ENCODE measurements around the gene KRTAP6-2. TPM values are rescaled to one million over a fixed set of nuclear protein-coding genes. Genes with fewer than 3 reads are reported as not detected.

Gene KRTAP6-2
- total RNA-seq, result not detected

- ATAC-seq (no peak), DNase-seq (ENCODE audit: low spot score) (no peak)
Observed at GRCh38 chr21:30598802-30599201, at the start of gene KRTAP6-2. Gene KRTAP6-2 (minus strand): TSS chr21:30598902. CDS start chr21:30598874, 28 bp downstream.

- DNase-seq (ENCODE audit: low spot score), result no peak
- no peak for ATAC-seq
Observed at GRCh38 chr21:30646904-30647414, 48.3 kb upstream of the KRTAP6-2 start.

- ATAC-seq (no peak), DNase-seq (ENCODE audit: low spot score) (no peak)
Observed at GRCh38 chr21:30642564-30642963, 43.9 kb upstream of the KRTAP6-2 start, which contains the start of gene KRTAP20-3. Gene KRTAP20-3 (plus strand): TSS chr21:30642864.

- DNase-seq (ENCODE audit: low spot score), result no peak
- no peak for ATAC-seq
Observed at GRCh38 chr21:30638686-30639085, 40.0 kb upstream of the KRTAP6-2 start.

- ATAC-seq (no peak), DNase-seq (ENCODE audit: low spot score) (no peak)
Observed at GRCh38 chr21:30634906-30635305, 36.2 kb upstream of the KRTAP6-2 start, which contains the start of gene KRTAP20-2. Gene KRTAP20-2 (plus strand): TSS chr21:30635206. CDS start chr21:30635264, 58 bp downstream.

GRCh38 chr21:30629200-30629599 is 30.5 kb upstream of the KRTAP6-2 start:
- DNase-seq (ENCODE audit: low spot score) (no peak), ATAC-seq (no peak)

- DNase-seq (ENCODE audit: low spot score) (no peak), ATAC-seq (no peak)
Observed at GRCh38 chr21:30628109-30628508, 29.4 kb upstream of the KRTAP6-2 start.

GRCh38 chr21:30625449-30626165 is 26.9 kb upstream of the KRTAP6-2 start:
- ATAC-seq, result no peak
- DNase-seq (ENCODE audit: low spot score), result no peak

- DNase-seq (ENCODE audit: low spot score) (no peak), ATAC-seq (no peak)
Observed at GRCh38 chr21:30623362-30623761, 24.7 kb upstream of the KRTAP6-2 start.

GRCh38 chr21:30620522-30620921 is 21.8 kb upstream of the KRTAP6-2 start, which contains the start of gene KRTAP20-4:
Gene KRTAP20-4 (plus strand): TSS chr21:30620627.
- DNase-seq (ENCODE audit: low spot score) (no peak), ATAC-seq (no peak)

GRCh38 chr21:30620080-30620479 is 21.4 kb upstream of the KRTAP6-2 start:
- no peak for ATAC-seq
- no peak for DNase-seq (ENCODE audit: low spot score)

GRCh38 chr21:30616125-30616524 is 17.4 kb upstream of the KRTAP6-2 start, which contains the start of gene KRTAP20-1:
Gene KRTAP20-1 (plus strand): TSS chr21:30616425. CDS start chr21:30616455, 30 bp downstream.
- ATAC-seq (no peak), DNase-seq (ENCODE audit: low spot score) (no peak)

GRCh38 chr21:30615199-30615598 is 16.5 kb upstream of the KRTAP6-2 start:
- ATAC-seq (no peak), DNase-seq (ENCODE audit: low spot score) (no peak)

- DNase-seq (ENCODE audit: low spot score) (no peak), ATAC-seq (no peak)
Observed at GRCh38 chr21:30613836-30614235, 15.1 kb upstream of the KRTAP6-2 start, which contains the start of gene KRTAP6-1. Gene KRTAP6-1 (minus strand): TSS chr21:30613930. CDS start chr21:30613904, 26 bp downstream.

- no peak for DNase-seq (ENCODE audit: low spot score)
- ATAC-seq, result no peak
Observed at GRCh38 chr21:30612132-30612531, 13.4 kb upstream of the KRTAP6-2 start.

GRCh38 chr21:30605968-30606367 is 7.3 kb upstream of the KRTAP6-2 start:
- DNase-seq (ENCODE audit: low spot score) (no peak), ATAC-seq (no peak)

- no peak for ATAC-seq
- no peak for DNase-seq (ENCODE audit: low spot score)
Observed at GRCh38 chr21:30600787-30601186, 2.1 kb upstream of the KRTAP6-2 start, which contains the start of gene KRTAP22-1. Gene KRTAP22-1 (plus strand): TSS chr21:30601087.

GRCh38 chr21:30592140-30592539 is 6.6 kb downstream of the KRTAP6-2 start, which contains the start of gene KRTAP6-3:
Gene KRTAP6-3 (plus strand): TSS chr21:30592440. CDS start chr21:30592446, 6 bp downstream.
- DNase-seq (ENCODE audit: low spot score) (no peak), ATAC-seq (no peak)

- no peak for ATAC-seq
- no peak for DNase-seq (ENCODE audit: low spot score)
Observed at GRCh38 chr21:30590297-30590696, 8.4 kb downstream of the KRTAP6-2 start, which contains the start of gene KRTAP22-2. Gene KRTAP22-2 (minus strand): TSS chr21:30590397.

- ATAC-seq, result no peak
- no peak for DNase-seq (ENCODE audit: low spot score)
Observed at GRCh38 chr21:30582870-30583269, 15.8 kb downstream of the KRTAP6-2 start.

GRCh38 chr21:30580132-30580531 is 18.6 kb downstream of the KRTAP6-2 start:
- ATAC-seq (no peak), DNase-seq (ENCODE audit: low spot score) (no peak)

GRCh38 chr21:30579346-30579745 is 19.4 kb downstream of the KRTAP6-2 start:
- ATAC-seq, result no peak
- no peak for DNase-seq (ENCODE audit: low spot score)
